OCI-LY3 (cell line): ENCODE data around the gene BANK1.

Experiments used
- H2AFZ ChIP-seq: fragments of 200-600, 300-600 bp; shearing (Covaris generic); 2 replicates; pipeline ENCODE4 v1.6.0; 2014; ENCODE audit warnings: antibody characterized with exemption, low read depth, low read length
- H3K27ac ChIP-seq: fragments of 200-600, 300-600 bp; sonication (generic); 2 replicates; pipeline ENCODE4 v1.5.1; 2014; ENCODE audit warnings: mild to moderate bottlenecking, low read length, moderate library complexity, mixed read lengths
- H3K27me3 ChIP-seq: fragments of 200-600, 300-600 bp; sonication (generic); 2 replicates; pipeline ENCODE4 v1.6.1; 2014; ENCODE audit warnings: low read depth, low read length, mixed read lengths
- H3K36me3 ChIP-seq: fragments of 200-600, 300-600 bp; sonication (generic); replicated peaks from 2 replicates; pipeline ENCODE3; 2014; ENCODE audit warnings: low read depth, low read length, mixed read lengths
- H3K4me1 ChIP-seq: fragments of 300-600, 200-600 bp; sonication (generic); 2 replicates; pipeline ENCODE4 v1.6.1; 2014; ENCODE audit warnings: low read length, mixed read lengths
- H3K4me2 ChIP-seq: fragments of 200-600, 300-600 bp; sonication (generic); 2 replicates; pipeline ENCODE4 v1.6.1; 2014; ENCODE audit warnings: low read length, mixed read lengths
- H3K4me3 ChIP-seq: fragments of 300-600, 200-600 bp; sonication (generic); 2 replicates; pipeline ENCODE4 v1.5.1; 2014; ENCODE audit warnings: antibody characterized with exemption, mild to moderate bottlenecking, low read length, moderate library complexity
- H3K79me2 ChIP-seq: fragments of 300-600, 200-600 bp; shearing (Covaris generic); 2 replicates; pipeline ENCODE4 v1.6.1; 2014; ENCODE audit warnings: mild to moderate bottlenecking, low read length, mixed read lengths
- H3K9ac ChIP-seq: fragments of 300-600, 200-600 bp; shearing (Covaris generic); 2 replicates; pipeline ENCODE4 v1.6.0; 2014; ENCODE audit warnings: mild to moderate bottlenecking, low read length, moderate library complexity
- H3K9me3 ChIP-seq: fragments of 200-600, 300-600 bp; shearing (Covaris generic); 2 replicates; pipeline ENCODE4 v1.6.1; 2014; ENCODE audit warnings: low read length, mixed read lengths; ENCODE audit not compliant: insufficient read depth
- H4K20me1 ChIP-seq: fragments of 200-600, 300-600 bp; sonication (generic); 2 replicates; pipeline ENCODE4 v1.6.1; 2016; ENCODE audit warnings: low read length, mixed read lengths; ENCODE audit not compliant: insufficient read depth
- EZH2phosphoT487 ChIP-seq: fragments of 200-600 bp; shearing (Covaris generic); IDR thresholded peaks from 2 replicates; pipeline ENCODE4 v1.6.1; 2018; ENCODE audit warnings: antibody characterized with exemption, mixed run types, low read depth
- TF ChIP-seq, protein P1 (sequence below): fragments of 200-600, 300-600 bp; sonication (generic); IDR thresholded peaks from 2 replicates; pipeline ENCODE4 v1.5.1; 2014; ENCODE audit warnings: antibody characterized with exemption, low read length, low read depth

The BANK1 gene

GRCh38 chr4:101850698-101851097 lies 60.2 kb downstream of the BANK1 start:
- Histone ChIP-seq H3K4me2 (peak overlapping the region; percentile 79), H2AFZ (no peak overlapping the region), H3K27me3 (no peaks in the 10 kb centered on the region), H3K4me1 (peaks cover 64% of the 10 kb centered on the region), H4K20me1 (no peaks in the 10 kb centered on the region), H3K9me3 (no peaks in the 10 kb centered on the region), H3K36me3 (peaks cover 4% of the 10 kb centered on the region), H3K27ac (peak overlapping the region; percentile 93), H3K79me2 (no peaks in the 10 kb centered on the region), H3K9ac (peak overlapping the region; percentile 60), H3K4me3 (peak overlapping the region; percentile 30)
- TF ChIP-seq, protein P1, sequence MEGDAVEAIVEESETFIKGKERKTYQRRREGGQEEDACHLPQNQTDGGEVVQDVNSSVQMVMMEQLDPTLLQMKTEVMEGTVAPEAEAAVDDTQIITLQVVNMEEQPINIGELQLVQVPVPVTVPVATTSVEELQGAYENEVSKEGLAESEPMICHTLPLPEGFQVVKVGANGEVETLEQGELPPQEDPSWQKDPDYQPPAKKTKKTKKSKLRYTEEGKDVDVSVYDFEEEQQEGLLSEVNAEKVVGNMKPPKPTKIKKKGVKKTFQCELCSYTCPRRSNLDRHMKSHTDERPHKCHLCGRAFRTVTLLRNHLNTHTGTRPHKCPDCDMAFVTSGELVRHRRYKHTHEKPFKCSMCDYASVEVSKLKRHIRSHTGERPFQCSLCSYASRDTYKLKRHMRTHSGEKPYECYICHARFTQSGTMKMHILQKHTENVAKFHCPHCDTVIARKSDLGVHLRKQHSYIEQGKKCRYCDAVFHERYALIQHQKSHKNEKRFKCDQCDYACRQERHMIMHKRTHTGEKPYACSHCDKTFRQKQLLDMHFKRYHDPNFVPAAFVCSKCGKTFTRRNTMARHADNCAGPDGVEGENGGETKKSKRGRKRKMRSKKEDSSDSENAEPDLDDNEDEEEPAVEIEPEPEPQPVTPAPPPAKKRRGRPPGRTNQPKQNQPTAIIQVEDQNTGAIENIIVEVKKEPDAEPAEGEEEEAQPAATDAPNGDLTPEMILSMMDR, result no peak
- no peak for TF ChIP-seq EZH2phosphoT487

DNA sequence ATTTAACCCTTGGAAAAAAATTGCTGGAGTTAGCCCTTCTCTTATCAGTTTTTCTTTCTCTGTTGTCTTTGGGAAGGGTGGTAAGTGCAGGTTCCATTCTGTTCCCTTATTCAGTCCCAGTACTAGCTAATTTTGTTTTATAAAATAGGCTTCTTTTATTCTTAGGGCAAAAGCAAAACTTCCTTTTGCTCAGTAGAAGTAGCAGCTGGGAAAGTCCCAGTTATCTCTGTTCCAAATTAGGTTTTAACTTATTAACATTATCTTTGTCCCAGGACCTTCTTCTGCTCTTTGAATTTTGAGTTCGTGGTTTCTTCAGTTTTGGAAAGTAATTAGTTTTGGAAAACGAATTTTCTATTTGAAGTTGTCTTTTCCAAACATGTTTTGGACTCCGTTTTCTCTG lies 61.1 kb downstream of the BANK1 start:
- no peak for TF ChIP-seq EZH2phosphoT487
- TF ChIP-seq, protein P1, result no peak
- peak overlapping the region; percentile 79 for H3K4me2 ChIP-seq
- no peaks in the 10 kb centered on the region for H4K20me1 ChIP-seq
- no peaks in the 10 kb centered on the region for H3K79me2 ChIP-seq
- peak overlapping the region; percentile 93 for H3K27ac ChIP-seq
- no peak overlapping the region for H2AFZ ChIP-seq
- peaks cover 4% of the 10 kb centered on the region for H3K36me3 ChIP-seq
- no peaks in the 10 kb centered on the region for H3K9me3 ChIP-seq
- H3K4me3 ChIP-seq, result peak overlapping the region; percentile 61
- peak overlapping the region; percentile 60 for H3K9ac ChIP-seq
- H3K27me3 ChIP-seq, result no peaks in the 10 kb centered on the region
- H3K4me1 ChIP-seq, result peaks cover 66% of the 10 kb centered on the region

- H3K9me3 ChIP-seq, result no peaks in the 10 kb centered on the region
- peak overlapping the region; percentile 58 for H3K9ac ChIP-seq
- no peaks in the 10 kb centered on the region for H3K36me3 ChIP-seq
- no peaks in the 10 kb centered on the region for H3K27me3 ChIP-seq
- peak overlapping the region; percentile 69 for H3K4me2 ChIP-seq
- H3K4me1 ChIP-seq, result peaks cover 62% of the 10 kb centered on the region
- peak overlapping the region; percentile 46 for H3K4me3 ChIP-seq
- no peaks in the 10 kb centered on the region for H3K79me2 ChIP-seq
- no peaks in the 10 kb centered on the region for H4K20me1 ChIP-seq
- TF ChIP-seq, protein P1, result no peak
- TF ChIP-seq EZH2phosphoT487, result no peak
- H2AFZ ChIP-seq, result peak overlapping the region; percentile 34
- H3K27ac ChIP-seq, result peak overlapping the region; percentile 77
Observed at GRCh38 chr4:101853028-101853427, 62.5 kb downstream of the BANK1 start.

- Histone ChIP-seq H3K4me3 (peak overlapping the region; percentile 46), H3K9ac (peak overlapping the region; percentile 58), H4K20me1 (no peaks in the 10 kb centered on the region), H3K4me1 (peaks cover 62% of the 10 kb centered on the region), H3K79me2 (no peaks in the 10 kb centered on the region), H3K9me3 (no peaks in the 10 kb centered on the region), H2AFZ (peak overlapping the region; percentile 34; the same call in 1 of the 2 replicates), H3K27ac (peak overlapping the region; percentile 77), H3K36me3 (no peaks in the 10 kb centered on the region), H3K4me2 (peak overlapping the region; percentile 69), H3K27me3 (no peaks in the 10 kb centered on the region)
- TF ChIP-seq, protein P1, result no peak
- TF ChIP-seq EZH2phosphoT487, result no peak
Observed at GRCh38 chr4:101853691-101854090, 63.2 kb downstream of the BANK1 start.
